Neural crest cell (in vitro differentiated cells): ENCODE measurements around the gene BMPER. TPM values are rescaled to one million over a fixed set of nuclear protein-coding genes. Genes with fewer than 3 reads are reported as not detected.

ENCODE experiments used
- DNase-seq: peaks from one replicate; pipeline ENCODE4 v3.0.0; 2021; ENCODE audit warnings: low read depth, mixed read lengths, low spot score
- H3K27ac Mint-ChIP-seq: one replicate; pipeline ENCODE4 v1.8.0; 2021; ENCODE audit warnings: mild to moderate bottlenecking, mixed read lengths; ENCODE audit not compliant: unreplicated experiment
- H3K27me3 Mint-ChIP-seq: 2 replicates; pipeline ENCODE4 v1.8.0; 2021; ENCODE audit warnings: low read depth, mild to moderate bottlenecking, mixed read lengths
- H3K36me3 Mint-ChIP-seq: 2 replicates; pipeline ENCODE4 v1.8.0; 2021; ENCODE audit warnings: low read depth, mild to moderate bottlenecking, mixed read lengths
- H3K4me1 Mint-ChIP-seq: 2 replicates; pipeline ENCODE4 v1.8.0; 2021; ENCODE audit warnings: mixed read lengths
- H3K4me3 Mint-ChIP-seq: one replicate; pipeline ENCODE4 v1.8.0; 2021; ENCODE audit warnings: mild to moderate bottlenecking, mixed read lengths
- H3K9me3 Mint-ChIP-seq: 2 replicates; pipeline ENCODE4 v1.8.0; 2021; ENCODE audit warnings: mixed read lengths
- total RNA-seq: library from RNA; stranded (reverse); gene quantifications from 2 replicates; pipeline ENCODE4 v1.2.1, GENCODE V29; 2021
- TF ChIP-seq, protein P1 (sequence below): fragments of 200-600 bp; sonication (generic); conservative IDR thresholded peaks from 2 replicates; pipeline ENCODE4 v1.5.0; 2021; ENCODE audit warnings: antibody characterized with exemption, mild to moderate bottlenecking

The BMPER gene
- total RNA-seq, 1 donor from 2014 or later: not detected

GRCh38 chr7:34062341-34062740 lies 157.0 kb downstream of the BMPER start:
- Mint-ChIP-seq H3K27me3 (no peaks in the 10 kb centered on the region), H3K27ac (no peak overlapping the region), H3K4me3 (no peak overlapping the region), H3K9me3 (no peaks in the 10 kb centered on the region), H3K4me1 (peaks cover 18% of the 10 kb centered on the region), H3K36me3 (no peaks in the 10 kb centered on the region)
- TF ChIP-seq, protein P1, sequence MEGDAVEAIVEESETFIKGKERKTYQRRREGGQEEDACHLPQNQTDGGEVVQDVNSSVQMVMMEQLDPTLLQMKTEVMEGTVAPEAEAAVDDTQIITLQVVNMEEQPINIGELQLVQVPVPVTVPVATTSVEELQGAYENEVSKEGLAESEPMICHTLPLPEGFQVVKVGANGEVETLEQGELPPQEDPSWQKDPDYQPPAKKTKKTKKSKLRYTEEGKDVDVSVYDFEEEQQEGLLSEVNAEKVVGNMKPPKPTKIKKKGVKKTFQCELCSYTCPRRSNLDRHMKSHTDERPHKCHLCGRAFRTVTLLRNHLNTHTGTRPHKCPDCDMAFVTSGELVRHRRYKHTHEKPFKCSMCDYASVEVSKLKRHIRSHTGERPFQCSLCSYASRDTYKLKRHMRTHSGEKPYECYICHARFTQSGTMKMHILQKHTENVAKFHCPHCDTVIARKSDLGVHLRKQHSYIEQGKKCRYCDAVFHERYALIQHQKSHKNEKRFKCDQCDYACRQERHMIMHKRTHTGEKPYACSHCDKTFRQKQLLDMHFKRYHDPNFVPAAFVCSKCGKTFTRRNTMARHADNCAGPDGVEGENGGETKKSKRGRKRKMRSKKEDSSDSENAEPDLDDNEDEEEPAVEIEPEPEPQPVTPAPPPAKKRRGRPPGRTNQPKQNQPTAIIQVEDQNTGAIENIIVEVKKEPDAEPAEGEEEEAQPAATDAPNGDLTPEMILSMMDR: no peak
- no peak for DNase-seq

GRCh38 chr7:34062826-34063225 lies 157.5 kb downstream of the BMPER start:
- TF ChIP-seq, protein P1: no peak
- H3K4me1 Mint-ChIP-seq: peaks cover 18% of the 10 kb centered on the region

GRCh38 chr7:34064519-34065158 lies 159.3 kb downstream of the BMPER start:
- Mint-ChIP-seq H3K4me1 (peaks cover 4% of the 10 kb centered on the region), H3K27ac (no peak overlapping the region), H3K4me3 (no peak overlapping the region), H3K9me3 (no peaks in the 10 kb centered on the region), H3K27me3 (no peaks in the 10 kb centered on the region), H3K36me3 (no peaks in the 10 kb centered on the region)
- TF ChIP-seq, protein P1: no peak
- no peak for DNase-seq

More at GRCh38 chr7:34062826-34063225, 157.5 kb downstream of the BMPER start:
- no peak for DNase-seq
- Mint-ChIP-seq H3K27me3 (no peaks in the 10 kb centered on the region), H3K4me3 (no peak overlapping the region), H3K9me3 (no peaks in the 10 kb centered on the region), H3K27ac (no peak overlapping the region), H3K36me3 (no peaks in the 10 kb centered on the region)

GRCh38 chr7:34066411-34066810 lies 161.1 kb downstream of the BMPER start:
- Mint-ChIP-seq H3K4me3 (no peak overlapping the region), H3K27me3 (no peaks in the 10 kb centered on the region), H3K36me3 (no peaks in the 10 kb centered on the region), H3K4me1 (peaks cover 5% of the 10 kb centered on the region), H3K9me3 (no peaks in the 10 kb centered on the region), H3K27ac (no peak overlapping the region)
- TF ChIP-seq, protein P1: no peak
- no peak for DNase-seq

DNA sequence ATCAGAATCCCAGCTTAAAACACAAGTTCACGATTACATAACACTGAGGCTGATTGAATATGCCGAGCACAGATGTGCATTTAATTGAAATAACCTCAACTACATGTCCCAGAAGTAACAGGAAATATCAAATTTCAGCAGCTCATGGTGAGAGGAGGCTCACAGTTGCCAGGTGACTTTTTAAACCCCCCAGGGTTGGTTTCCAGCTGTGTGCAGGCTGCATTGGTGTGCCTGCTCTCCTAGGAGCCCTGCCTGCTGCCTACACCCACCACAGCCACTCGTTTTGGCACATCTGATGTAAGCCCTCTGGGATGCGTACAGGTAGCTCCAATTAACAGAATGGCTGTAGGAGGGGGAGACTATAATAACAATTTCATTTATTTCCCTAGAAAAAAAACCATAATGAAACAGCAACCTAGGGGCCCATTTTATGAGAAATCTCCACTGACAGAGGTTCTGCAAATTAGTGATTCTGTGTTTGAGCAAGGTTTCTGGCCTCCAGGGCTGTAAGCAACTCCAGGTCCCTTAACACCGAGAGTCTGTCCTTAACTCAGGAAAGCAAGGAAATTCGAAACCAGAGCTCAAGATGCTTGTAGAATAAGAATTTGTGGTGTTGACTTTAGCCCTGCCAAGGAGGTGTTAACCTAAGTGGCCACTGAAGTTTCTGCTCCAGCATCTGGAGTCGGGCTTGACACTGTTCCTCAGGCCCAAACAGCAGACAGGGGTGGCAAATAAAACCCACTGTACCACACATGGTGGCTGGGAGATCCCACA lies 161.9 kb downstream of the BMPER start:
- Mint-ChIP-seq H3K9me3 (no peaks in the 10 kb centered on the region), H3K4me3 (no peak overlapping the region), H3K36me3 (no peaks in the 10 kb centered on the region), H3K4me1 (peaks cover 5% of the 10 kb centered on the region), H3K27ac (no peak overlapping the region), H3K27me3 (no peaks in the 10 kb centered on the region)
- TF ChIP-seq, protein P1: no peak
- DNase-seq: no peak
